Measurements from ENCODE around the gene FAM168A. TPM values are rescaled to one million over a fixed set of nuclear protein-coding genes. Genes with fewer than 3 reads are reported as not detected.

Gene FAM168A
- total and polyA plus RNA-seq, 2 of the 8 experiments (the other 6 are each of a cell fraction or from before 2014, with no cell fraction given): 17.1 to 21.6 TPM

GRCh38 chr11:73622926-73623593 lies 25.1 kb upstream of the FAM168A start:
- H3K4ac ChIP-seq (replicated peaks; ENCODE audit: insufficient read length, low read depth, low read length): no peak overlapping the region
- ChIA-PET CTCF (ENCODE audit: partially characterized antibody) (interaction anchor here (0.6 to 26.0 kb wide), 5 partner anchors 20 to 216 kb away, joined by 3 to 653 read pairs (median 34); partner anchors contain the start of gene PLEKHB1), POLR2A (ENCODE audit: partially characterized antibody) (no interaction called here)
- TF ChIP-seq KDM1A (IDR thresholded peaks at IDR 0.05; ENCODE audit: borderline replicate concordance, low read length): no peak
- no peak for TF ChIP-seq KDM4A (IDR thresholded peaks at IDR 0.05; ENCODE audit: low read depth, low read length, severe bottlenecking)
- TF ChIP-seq HDAC6 (IDR thresholded peaks at IDR 0.05; ENCODE audit: low read depth, low read length): no peak
- TF ChIP-seq SP2 (IDR thresholded peaks at IDR 0.05; ENCODE audit: low read length): no peak
- no peak for TF ChIP-seq SAP30 (IDR thresholded peaks at IDR 0.05; ENCODE audit: insufficient read depth, insufficient replicate concordance, low read length)
- TF ChIP-seq SP1 (IDR thresholded peaks at IDR 0.05; ENCODE audit: low read depth, low read length): no peak
- TF ChIP-seq SUZ12 (IDR thresholded peaks at IDR 0.05; ENCODE audit: low read length): no peak
- TF ChIP-seq RNF2 (IDR thresholded peaks at IDR 0.05; ENCODE audit: borderline replicate concordance, low read depth, low read length, missing control alignments, poor library complexity, severe bottlenecking): no peak
- TF ChIP-seq RAD21 (IDR thresholded peaks at IDR 0.05 in 1 of 2, conservative IDR thresholded peaks at IDR 0.05 in 1 of 2; ENCODE audit: low read depth in 2 of 2, low read length in 2 of 2): no peak

More at GRCh38 chr11:73622926-73623593, 25.1 kb upstream of the FAM168A start:
- H3K27me3 ChIP-seq (replicated peaks in 1 of 4; ENCODE audit: control insufficient read depth in 3 of 4, extremely low read depth in 1 of 4, insufficient read depth in 3 of 4, low read length in 3 of 4): peaks cover 3 to 15% (median 12%) of the 10 kb centered on the region in 4 experiments; a peak in 6 of 7 replicates
- H2BK15ac ChIP-seq (ENCODE audit: low read length): no peak overlapping the region
- no peak overlapping the region for H3K4me3 ChIP-seq (ENCODE audit: extremely low read depth in 1 of 4, insufficient read depth in 2 of 4, low read depth in 3 of 4, low read length in 4 of 4)
- H2BK5ac ChIP-seq (ENCODE audit: low read depth, low read length): no peak overlapping the region
- no peak overlapping the region for H2AFZ ChIP-seq (ENCODE audit: low read length)
- no peak overlapping the region for H3K4me2 ChIP-seq (ENCODE audit: insufficient read depth in 1 of 2, low read depth in 2 of 2, low read length in 2 of 2)
- no peak overlapping the region for H3K23ac ChIP-seq (ENCODE audit: insufficient read length)
- H3K14ac ChIP-seq (ENCODE audit: insufficient read length): no peak overlapping the region
- H4K8ac ChIP-seq (ENCODE audit: extremely low read depth, insufficient read depth, low read length): no peak overlapping the region
- no peak overlapping the region for H2BK20ac ChIP-seq (ENCODE audit: low read length)
- no peak overlapping the region for H2BK120ac ChIP-seq (replicated peaks; ENCODE audit: low read depth, low read length)
- H3K27ac ChIP-seq (ENCODE audit: low read depth, low read length): no peak overlapping the region
- WGBS, 2 experiments (ENCODE audit: extremely low coverage in 1 of 2, insufficient coverage in 1 of 2, insufficient read length in 1 of 2, insufficient replicate concordance in 2 of 2, low coverage in 1 of 2, low lambda C conversion rate in 2 of 2, missing lambda C conversion rate in 1 of 2): 78% methylated on average over 4 of the region's 4 CpGs; no CpG with 5 or more reads in 1 of the 2 experiments
- no peak overlapping the region for H4K5ac ChIP-seq (ENCODE audit: insufficient read length, low read depth, low read length)
- no peak for FAIRE-seq
- peaks cover 0 to 4% of the 10 kb centered on the region in 2 experiments for H4K20me1 ChIP-seq (replicated peaks in 1 of 2; ENCODE audit: control insufficient read depth in 1 of 2, insufficient read depth in 2 of 2, low read length in 2 of 2)
- no peaks in the 10 kb centered on the region; a peak in 1 of 7 replicates for H3K4me1 ChIP-seq (replicated peaks in 1 of 4; ENCODE audit: control insufficient read depth in 3 of 4, insufficient read depth in 4 of 4, low read length in 3 of 4)
- no peaks in the 10 kb centered on the region; the same call in 1 of the 2 replicates for H3K23me2 ChIP-seq (ENCODE audit: low read depth, low read length)
- no peak overlapping the region for H2AK5ac ChIP-seq (ENCODE audit: low read depth, low read length)
- H3K36me3 ChIP-seq (ENCODE audit: control insufficient read depth in 2 of 4, insufficient read depth in 4 of 4, low read length in 3 of 4): no peaks in the 10 kb centered on the region
- no peak overlapping the region for H3K9ac ChIP-seq (replicated peaks in 1 of 4; ENCODE audit: extremely low read depth in 1 of 4, low read depth in 3 of 4, low read length in 3 of 4)
- H2BK12ac ChIP-seq (ENCODE audit: low read depth, low read length): no peak overlapping the region
- H3K79me2 ChIP-seq (ENCODE audit: control insufficient read depth in 1 of 2, insufficient read depth in 2 of 2, low read length in 2 of 2): no peaks in the 10 kb centered on the region
- H3K79me1 ChIP-seq (ENCODE audit: low read depth, low read length): no peaks in the 10 kb centered on the region
- H3K9me3 ChIP-seq (ENCODE audit: insufficient read depth in 2 of 2, low read depth in 1 of 2, low read length in 1 of 2): no peaks in the 10 kb centered on the region
- H3K18ac ChIP-seq (ENCODE audit: extremely low read depth, low read length): no peak overlapping the region
- DNase-seq (ENCODE audit: low read depth in 1 of 2, low spot score in 2 of 2): no peak
- H3K56ac ChIP-seq (replicated peaks; ENCODE audit: insufficient read length, low read depth, low read length): no peak overlapping the region
- no peak overlapping the region for H4K91ac ChIP-seq (replicated peaks; ENCODE audit: insufficient read length, low read length)

All from H1 (cell line).